Stimulated activated CD8-positive, alpha-beta memory T cell treated with anti-CD3 and anti-CD28 coated beads, Interleukin-7, amount 100 ng/mL, for 48 hours (primary cell): Measurements from ENCODE around the gene OPN5.

Experiments used
- DNase-seq, 2 donors: peaks; one replicate each; pipeline ENCODE4 v3.0.0-alpha.2; 2020; ENCODE audit warnings: low read depth in 1 of 2; ENCODE audit errors: extremely low read depth in 1 of 2

Gene OPN5

DNA sequence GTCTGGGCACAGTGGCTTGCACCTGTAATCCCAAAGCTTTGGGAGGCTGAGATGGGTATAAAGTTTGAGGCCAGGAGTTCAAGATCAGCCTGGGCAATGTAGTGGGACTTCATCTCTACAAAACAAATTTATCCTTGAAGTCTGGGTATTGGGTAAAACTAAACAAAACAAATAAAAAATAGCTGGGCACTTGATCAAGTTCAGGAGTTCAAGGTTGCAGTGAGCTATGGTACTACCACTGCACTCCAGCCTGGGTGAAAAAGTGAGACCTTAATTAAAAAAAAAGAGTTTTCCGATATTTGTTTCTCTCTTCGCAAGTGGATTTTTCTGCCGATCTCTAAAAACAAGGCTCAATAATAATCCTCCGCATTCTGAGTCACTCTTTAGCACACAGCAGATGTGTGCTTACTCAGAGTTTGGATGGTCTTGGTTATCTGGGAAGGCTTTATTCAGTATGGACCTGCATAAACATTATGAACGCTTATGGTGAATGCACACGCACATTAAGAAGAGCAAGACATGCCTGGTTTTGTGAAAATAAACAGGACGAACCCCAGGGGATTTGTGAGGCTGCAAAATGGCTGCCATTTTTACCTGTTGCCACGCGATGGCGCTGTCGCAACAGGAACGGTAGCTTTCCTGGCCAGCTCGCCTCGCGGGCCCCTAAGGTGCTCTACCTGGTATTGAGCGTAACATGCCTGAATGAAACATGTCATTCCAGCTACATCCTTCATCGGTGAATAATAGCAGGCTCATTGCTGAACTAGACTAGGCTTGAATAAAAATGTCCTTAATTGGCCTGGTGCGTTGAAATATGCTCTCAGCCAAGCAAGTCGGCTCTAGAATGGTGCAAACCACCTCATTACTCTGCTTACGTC, 6.0 kb downstream of the OPN5 start:
- DNase-seq = peak in 1 of 2 donors; percentile 31

DNA sequence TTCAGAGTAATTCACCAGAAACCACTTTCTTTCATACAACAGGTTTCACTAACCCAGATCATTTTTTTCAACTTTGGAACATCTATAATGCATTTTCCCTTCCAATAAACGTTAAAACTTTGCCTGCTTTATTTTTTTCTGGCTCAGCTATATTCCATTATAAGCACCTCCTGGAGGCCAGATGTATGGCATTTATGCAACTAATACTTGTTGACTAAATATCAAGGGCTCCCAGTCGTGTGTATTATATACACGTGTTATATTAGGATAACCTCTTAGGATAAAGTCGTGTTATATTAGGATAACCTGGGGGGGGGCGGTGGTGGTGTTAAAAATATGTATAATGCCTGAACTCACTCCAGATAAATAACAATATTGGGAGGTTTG, 6.7 kb downstream of the OPN5 start:
- DNase-seq = no peak

DNA sequence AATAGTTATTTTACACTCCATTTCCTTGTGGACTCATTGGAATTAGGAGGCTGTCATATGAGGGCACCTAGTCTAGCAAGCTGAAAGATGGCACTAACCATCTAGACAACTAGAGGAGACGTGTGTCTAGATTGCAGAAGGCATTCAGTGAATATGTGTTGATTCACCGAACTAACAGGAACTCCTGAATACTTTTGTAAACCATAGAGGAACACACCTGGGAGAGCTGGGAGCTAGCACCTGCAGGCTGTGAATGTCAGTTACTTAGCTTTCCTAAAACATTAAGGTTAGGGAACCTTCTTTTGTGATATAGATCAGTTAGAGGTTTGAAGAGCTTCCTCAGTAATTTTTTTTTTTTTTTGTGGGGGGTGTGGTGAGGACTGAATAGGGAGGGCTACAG, 7.7 kb downstream of the OPN5 start:
- no peak for DNase-seq

DNA sequence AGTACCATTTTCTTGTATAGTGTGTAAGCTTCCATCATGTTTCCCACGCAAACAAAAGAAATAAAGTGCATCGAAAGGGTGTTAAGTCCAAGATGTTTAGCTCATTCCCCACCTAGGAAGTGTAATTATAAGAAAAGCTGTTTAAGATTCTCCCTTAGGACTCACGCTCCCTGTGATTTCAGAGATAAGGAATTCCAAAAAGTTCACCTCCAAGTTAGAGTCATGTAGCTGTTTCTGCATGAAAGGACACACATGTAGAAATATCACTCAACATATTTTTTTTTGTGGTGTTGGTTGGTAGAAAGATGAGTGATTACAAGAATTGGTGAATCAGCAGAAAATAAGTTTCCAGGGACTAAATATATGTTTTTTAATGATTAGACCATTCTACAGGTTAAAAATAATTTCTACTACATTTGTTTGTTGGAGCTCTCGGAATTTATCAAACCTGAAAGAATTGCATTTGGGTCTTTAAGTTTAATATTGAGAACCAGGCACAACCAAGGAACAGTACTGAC, 10.4 kb downstream of the OPN5 start:
- no peak for DNase-seq

DNA sequence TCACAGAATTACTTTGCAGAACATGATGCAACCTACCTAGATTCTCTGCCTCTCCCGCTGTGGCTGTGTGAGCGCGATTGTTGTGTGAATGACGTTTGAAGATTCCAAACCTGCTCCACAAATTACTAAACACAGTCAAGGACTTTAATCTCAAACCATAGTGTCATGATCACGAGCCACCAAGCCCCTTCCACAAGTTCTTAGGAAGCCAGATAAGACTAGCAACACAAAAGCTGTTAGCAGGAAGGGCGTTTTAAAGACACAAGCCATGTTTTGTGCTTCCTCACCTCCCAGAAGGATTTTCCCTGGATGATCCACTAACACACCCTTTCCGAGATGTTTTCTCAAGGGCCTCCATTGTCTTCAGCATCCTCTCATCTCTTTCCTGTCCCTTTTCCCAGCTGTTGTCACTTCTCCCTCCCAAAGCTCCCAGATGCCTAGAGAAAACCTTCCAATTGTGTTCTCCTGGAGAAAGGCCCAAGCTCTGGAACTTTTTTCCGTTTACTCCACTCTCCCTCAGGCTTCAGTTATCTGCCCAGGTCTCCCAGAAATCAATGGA, 12.8 kb downstream of the OPN5 start:
- no peak for DNase-seq

DNA sequence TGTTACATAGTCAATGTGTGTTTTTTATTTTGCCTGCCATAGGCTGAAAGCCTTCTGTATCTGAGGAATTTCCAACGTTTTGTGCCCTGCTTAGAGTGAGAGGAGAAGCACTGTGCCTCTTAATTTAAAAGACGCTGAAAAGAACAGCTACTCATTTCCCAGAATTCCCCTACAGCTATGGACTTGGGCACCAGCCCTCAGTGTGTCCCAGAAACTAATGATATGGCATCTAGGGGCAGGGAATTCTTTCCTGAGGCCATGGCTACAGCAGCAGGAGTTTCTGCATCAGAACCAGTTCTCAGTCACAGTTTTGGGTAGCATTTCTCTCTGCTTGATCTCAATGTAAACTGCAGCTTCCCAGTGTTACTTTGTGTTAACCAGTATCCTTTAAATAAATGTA, 20.2 kb downstream of the OPN5 start:
- no peak for DNase-seq

DNA sequence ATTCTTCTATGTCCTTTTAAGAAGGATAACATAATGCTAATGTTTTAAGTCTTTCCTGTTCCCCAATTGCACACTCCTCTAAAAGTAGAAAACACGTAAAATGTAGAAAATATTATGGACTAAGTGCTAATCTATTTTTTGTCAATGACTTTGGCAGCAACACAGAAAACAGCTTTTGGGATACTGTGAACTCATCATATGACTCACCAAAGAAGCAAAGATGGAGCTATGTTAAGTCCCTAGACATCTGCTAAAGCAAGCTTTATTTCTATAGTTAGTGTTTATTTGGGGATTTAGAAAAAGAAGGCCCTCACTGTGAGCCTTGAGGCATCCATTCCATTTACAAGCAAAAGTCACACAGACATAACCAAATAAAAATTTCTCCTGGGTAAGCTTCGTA, 23.0 kb downstream of the OPN5 start:
- no peak for DNase-seq

DNA sequence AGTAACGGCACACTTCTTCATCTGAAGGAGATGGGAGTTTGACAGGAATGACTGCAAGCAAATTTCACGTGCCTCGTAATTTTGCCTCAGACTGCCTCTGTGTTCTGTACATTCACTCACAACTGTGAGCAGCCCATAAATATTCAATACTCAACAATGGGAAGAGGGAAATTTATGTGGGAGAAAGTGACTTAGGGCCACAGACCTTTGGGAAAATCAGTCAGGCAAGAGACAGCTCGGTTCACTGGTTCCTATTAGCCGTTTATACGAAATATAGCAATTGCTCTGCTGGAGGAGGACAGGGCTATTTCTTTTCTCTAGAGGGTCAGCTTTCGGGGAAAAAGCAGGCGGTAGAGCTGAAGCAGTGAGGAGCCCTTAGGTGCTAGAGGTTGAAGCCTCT, 28.0 kb downstream of the OPN5 start:
- no peak for DNase-seq

DNA sequence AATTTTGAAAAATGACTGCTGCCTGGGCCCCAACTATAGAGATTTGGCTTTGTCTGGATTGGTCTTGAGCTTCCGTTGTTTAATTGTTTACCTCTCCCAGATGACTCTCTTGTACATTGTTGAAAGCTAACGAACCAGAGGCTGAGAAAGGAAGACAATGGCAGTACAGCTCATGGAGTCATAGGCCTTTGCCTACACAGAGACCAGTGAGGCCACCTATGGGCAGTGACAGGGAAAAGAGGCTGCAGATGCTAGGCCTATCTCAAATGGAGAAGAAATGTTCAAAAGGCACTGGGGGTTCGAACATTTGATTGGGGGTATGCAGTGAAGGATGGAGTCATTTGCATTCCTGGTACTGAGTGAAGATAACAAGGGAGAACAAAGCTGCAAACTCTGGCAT, 29.1 kb downstream of the OPN5 start:
- no peak for DNase-seq

DNA sequence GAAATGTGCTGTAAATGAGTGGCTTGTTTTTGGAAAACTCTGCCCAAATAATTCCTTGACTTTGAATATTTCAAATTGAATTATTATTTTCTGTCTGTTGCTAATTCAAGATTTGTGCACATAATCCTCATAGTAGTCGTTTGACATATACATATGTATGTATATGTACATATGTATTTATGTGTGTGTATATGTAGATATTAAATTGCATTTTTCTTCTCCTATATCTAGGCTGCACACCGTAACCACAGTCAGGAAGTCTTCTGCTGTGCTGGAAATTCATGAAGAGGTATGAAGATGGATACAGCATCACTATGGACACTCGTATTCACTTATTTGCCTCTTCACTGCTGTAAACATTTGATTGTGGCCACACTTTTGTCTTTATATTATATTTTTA, 29.6 kb downstream of the OPN5 start:
- DNase-seq = no peak

DNA sequence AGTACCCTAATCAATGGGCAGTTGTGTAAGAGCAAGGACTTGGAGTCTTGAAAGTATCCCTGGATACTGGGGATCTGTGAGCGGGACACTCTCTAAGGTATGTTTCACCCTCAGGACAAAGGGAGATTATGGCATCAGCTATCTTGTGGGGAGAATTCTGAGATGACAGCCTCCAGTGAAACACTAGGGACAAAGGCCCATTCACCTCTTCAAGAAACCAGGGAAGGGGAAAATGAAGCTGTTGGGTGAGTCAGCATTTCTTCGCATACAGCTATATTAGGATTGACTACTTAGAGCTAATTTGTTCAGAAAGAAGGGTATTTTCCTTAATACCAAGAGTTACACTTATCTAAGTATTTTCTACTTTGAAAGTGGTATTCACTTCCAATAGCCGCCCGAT, 35.9 kb downstream of the OPN5 start:
- DNase-seq = no peak

DNA sequence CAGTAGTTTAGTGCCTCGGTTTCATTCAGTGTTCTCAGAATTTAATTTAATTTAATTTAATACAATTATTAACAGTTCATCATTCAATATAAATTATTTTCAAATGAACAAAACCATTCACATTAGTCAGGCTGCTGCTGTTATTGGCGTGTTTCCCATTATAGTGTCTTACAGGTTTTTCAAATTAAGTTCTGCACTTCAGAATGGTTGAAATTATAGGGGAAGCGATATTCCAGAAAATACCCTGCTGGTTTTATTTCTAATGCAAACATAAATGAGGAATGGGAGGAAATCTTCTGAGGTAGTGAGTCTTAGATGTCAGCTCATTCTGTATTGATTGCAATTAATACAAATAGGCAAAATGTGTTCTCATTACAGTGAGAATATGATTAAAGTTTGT, 37.6 kb downstream of the OPN5 start:
- DNase-seq = no peak

DNA sequence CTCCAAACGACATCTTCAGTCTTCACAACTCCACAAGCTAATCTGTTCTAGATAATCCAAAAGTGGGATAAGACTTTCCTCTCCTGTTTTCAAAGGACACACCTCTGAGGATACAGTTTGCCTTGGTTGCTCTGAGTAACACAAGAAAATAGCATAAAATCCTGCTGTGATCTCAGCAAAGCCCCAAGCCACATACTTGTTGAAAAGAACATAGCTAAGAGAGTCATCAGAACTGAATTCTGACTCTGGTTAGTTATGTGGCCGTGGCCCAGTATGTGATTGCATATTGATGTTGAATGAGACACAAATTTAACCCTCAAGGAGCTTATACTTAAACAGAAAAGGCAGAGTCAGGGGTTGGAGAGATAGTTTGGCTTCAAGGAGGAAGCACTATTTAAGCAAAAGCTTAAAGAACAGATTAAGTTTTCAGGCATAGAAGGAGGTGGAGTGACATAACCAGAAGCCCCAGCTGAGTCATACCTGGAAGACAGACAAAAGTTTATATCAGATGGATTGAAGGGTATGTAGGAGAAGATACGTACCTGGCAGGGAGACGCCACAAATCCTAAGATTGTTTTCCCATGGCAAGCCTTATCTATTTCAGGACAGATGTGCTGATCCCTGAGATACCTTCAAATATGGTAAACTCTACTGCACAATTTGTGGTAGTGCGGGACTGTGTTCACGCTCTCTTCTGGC, 41.2 kb downstream of the OPN5 start:
- no peak for DNase-seq

DNA sequence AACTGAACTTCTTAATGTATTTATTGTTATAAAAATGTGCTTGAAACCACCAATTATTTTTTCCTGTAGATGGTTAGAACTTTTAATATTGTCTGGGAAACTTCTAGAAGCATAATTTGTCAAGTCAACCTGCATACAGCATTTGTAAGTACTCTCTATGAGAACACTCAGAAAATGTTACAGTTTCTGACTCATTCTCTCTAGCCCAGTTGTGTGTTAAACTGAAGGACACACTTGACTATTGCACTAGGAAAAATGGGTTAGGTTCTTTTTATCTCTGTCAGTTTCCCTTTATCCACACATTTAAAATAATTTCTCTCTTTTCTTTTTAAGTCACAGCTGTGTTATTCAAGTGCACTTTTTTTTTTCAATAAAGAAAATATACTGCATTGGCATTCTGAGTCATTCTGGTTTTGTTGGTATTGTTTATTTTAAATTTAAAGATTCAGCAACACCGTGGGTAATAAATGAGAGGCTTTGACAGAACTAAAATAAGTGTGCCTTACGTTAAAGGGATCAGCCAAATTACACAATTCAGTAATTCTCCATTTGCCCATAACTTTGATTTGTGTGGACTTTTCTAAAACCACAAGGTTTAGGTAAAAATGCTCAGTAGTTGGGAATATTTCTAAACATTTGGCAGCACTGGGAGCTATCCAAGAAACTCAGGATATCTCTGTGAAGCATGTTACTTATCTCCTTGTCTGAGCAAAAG, 50.7 kb downstream of the OPN5 start:
- no peak for DNase-seq

DNA sequence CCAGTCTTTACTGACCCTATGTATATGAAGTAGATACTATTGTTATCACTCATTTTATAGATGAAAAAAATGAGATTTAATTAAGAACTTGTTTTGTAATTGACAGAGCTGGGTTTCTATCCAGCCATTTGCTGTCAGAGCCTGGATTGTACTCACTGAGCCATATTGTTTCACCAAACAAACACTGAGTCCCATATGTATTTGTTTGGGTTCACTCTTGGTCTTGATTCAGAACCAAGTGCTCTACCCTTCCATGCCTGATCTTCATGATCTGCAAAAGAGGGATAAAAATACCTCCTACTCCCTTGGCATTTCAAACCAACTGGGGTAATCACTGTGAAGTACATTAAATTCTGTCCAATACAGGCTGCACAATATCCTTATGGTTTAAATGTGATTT, 52.4 kb downstream of the OPN5 start:
- DNase-seq = no peak

DNA sequence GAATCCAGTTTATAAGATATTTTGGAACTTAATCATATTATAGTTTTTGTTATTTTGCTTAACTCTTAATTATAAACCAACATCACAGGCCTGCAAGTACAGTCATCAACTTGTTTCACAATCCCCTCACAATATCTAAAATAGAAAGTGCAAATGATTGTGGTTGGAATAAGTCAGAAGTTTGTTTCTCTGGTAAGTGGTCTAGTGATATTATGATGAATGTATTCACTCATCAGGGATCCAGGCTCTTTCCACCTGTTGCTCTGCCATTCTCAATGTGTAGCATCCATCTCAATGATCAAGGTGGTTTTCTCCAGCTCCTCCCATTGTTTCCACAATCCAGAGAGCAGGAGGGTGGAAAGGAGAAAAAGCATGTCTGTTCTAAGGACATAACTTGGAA, 54.2 kb downstream of the OPN5 start:
- DNase-seq = no peak

DNA sequence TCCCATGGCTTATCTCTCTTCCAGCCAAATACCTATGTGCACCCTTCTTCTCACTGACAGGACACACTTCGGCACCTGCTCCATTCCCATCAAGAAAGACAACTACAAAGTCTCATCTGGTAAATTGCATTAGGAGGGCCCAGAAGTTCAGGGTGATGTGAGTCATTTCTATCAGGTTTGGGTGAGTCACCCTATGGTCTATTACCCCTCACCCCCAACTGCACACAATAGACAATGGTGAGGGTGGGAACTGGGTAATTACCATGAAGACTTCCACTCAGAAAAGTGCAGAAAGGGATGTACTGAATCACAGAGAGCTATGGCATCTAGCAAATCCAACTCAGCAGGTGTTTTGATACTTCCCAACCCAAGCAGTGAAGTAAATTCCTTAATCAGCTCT, 54.8 kb downstream of the OPN5 start:
- peak in 1 of 2 donors; percentile 0 for DNase-seq

DNA sequence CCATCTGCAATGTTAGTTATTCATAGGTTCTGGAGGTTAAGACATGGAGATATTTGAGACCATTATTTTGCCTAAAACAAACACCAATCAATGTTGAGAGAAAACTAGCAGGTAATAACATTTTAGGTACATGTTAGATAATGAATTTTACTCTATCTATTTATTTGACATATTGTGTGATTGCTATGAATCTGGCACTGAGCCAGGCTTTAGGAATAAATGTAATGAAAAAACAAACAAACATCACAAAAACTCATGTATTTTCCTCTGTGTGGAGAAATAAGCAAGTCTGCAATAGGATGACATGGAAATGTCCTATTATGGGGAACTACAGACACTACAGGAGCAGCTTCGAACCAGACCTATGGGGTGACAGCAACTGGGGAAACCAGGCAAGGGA, 57.8 kb downstream of the OPN5 start:
- no peak for DNase-seq

DNA sequence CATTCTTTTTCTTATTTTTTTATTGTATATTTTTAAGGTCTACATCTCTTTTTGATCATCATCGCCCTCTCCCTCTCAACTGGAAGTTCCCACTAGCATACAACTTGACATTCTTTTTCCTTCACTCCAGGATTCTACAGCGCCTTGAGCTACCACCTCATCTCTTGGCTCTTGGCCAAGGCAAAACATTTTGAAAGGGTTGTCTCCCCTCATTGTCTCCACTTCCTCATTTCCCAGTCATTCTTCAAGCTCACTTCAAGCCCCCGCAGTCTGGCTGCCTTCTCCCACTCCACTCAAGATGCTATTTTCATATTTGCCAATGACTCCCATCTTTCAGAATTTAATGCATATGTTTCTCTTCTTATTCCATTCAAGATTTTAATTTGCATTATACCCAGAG, 63.0 kb downstream of the OPN5 start:
- DNase-seq = no peak

DNA sequence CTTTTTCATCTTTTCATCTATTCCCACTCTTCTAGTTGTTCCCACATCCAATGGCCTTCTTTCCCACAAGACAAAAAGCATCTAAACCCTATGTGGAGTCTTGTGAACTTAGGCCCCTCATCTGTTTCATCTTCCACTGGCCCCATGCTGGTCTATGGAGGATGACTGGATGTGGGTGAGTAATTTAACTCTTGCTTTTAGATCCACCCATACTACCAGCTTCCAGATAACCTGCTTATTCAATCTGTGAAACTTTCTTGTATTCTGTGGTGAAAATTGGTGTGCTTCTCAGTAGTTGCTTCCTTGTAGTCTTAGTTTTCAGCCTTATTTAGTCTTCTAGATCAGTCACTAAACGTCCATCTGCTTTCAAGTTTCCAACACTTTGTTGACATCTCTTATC, 64.9 kb downstream of the OPN5 start:
- DNase-seq = no peak

DNA sequence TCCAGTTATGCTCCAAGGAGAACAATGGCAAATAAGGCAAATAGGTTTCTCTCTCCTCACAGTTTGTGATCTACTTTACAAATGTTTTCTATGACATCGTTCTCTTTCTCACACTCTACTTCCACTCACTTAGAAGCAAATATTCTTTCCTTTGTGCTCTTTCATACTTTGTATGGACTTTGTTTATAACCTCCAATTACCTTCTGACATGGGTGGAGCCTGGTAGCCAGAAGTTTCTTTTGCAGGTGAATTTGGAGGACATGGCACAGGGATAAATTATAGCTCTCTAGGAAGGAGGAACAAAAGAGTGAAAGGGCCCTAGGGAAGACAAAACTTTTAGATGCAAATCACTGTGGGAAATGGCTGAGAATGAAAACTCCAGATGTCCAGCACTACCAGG, 69.3 kb downstream of the OPN5 start:
- no peak for DNase-seq
